Activated T-helper 2 cell treated with anti-CD3 and anti-CD28 coated beads, Interferon-gamma antibody, Interleukin-2, Interleukin-4, amounts not matched to agents 10 μg/mL and 5 μg/mL and 100 μg/mL, durations not matched to agents 14 hours and 24 hours and 36 hours (primary cell): ENCODE results near the gene BTG1. TPM values are rescaled to one million over a fixed set of nuclear protein-coding genes. Genes with fewer than 3 reads are reported as not detected.

Experiments
- DNase-seq: peaks from one replicate; pipeline ENCODE4 v3.0.0; 2021; ENCODE audit warnings: low spot score
- H3K27ac Mint-ChIP-seq: one replicate; pipeline ENCODE4 v1.8.0; 2021; ENCODE audit warnings: mixed read lengths
- H3K27me3 Mint-ChIP-seq: one replicate; pipeline ENCODE4 v1.8.0; 2021; ENCODE audit warnings: low read depth, mixed read lengths
- H3K36me3 Mint-ChIP-seq: one replicate; pipeline ENCODE4 v1.8.0; 2021; ENCODE audit warnings: low read depth, mixed read lengths
- H3K4me1 Mint-ChIP-seq: one replicate; pipeline ENCODE4 v1.8.0; 2021; ENCODE audit warnings: low read depth, mixed read lengths
- H3K4me3 Mint-ChIP-seq: one replicate; pipeline ENCODE4 v1.8.0; 2021; ENCODE audit warnings: low read depth, mild to moderate bottlenecking, moderate library complexity, mixed read lengths
- H3K9me3 Mint-ChIP-seq: one replicate; pipeline ENCODE4 v1.8.0; 2021; ENCODE audit warnings: mixed read lengths
- intact Hi-C: fragments of 100-400 bp; cut with micrococcal nuclease; formaldehyde crosslinking; loops from one replicate; pipeline ENCODE4 v1.15.1; 2023
- total RNA-seq: library from RNA; stranded (reverse); gene quantifications from 2 replicates; pipeline ENCODE4 v1.2.3, GENCODE V29; 2022

BTG1 gene
- total RNA-seq, 1 donor from 2014 or later, result 71.7 TPM

- no peaks in the 10 kb centered on the region for H3K27me3 Mint-ChIP-seq
Observed at GRCh38 chr12:92144631-92145480, 790 bp downstream of the BTG1 start.

GRCh38 chr12:92143686-92144630 is 1.7 kb downstream of the BTG1 start:
- intact Hi-C loops, result loop anchor here (1.0 to 10.0 kb wide), 9 partner anchors 9 to 762 kb away; no protein-coding TSS in a partner anchor
- Mint-ChIP-seq H3K4me3 (peak overlapping the region; percentile 98), H3K9me3 (no peaks in the 10 kb centered on the region), H3K27ac (peak overlapping the region; percentile 88), H3K27me3 (no peaks in the 10 kb centered on the region), H3K4me1 (peaks cover 44% of the 10 kb centered on the region), H3K36me3 (peaks cover 71% of the 10 kb centered on the region)
- DNase-seq, result peak; percentile 70

More at GRCh38 chr12:92144631-92145480, 790 bp downstream of the BTG1 start:
- intact Hi-C loops, result loop anchor here (1.0 to 10.0 kb wide), 12 partner anchors 10 to 782 kb away; partner anchors contain the start of gene EEA1
- H3K4me1 Mint-ChIP-seq, result peaks cover 44% of the 10 kb centered on the region
- peak; percentile 38 for DNase-seq
- H3K4me3 Mint-ChIP-seq, result peak overlapping the region; percentile 98
- no peaks in the 10 kb centered on the region for H3K9me3 Mint-ChIP-seq
- H3K36me3 Mint-ChIP-seq, result peaks cover 71% of the 10 kb centered on the region
- peak overlapping the region; percentile 88 for H3K27ac Mint-ChIP-seq

GRCh38 chr12:92143258-92143657 is 2.4 kb downstream of the BTG1 start:
- H3K36me3 Mint-ChIP-seq, result peaks cover 72% of the 10 kb centered on the region
- peaks cover 44% of the 10 kb centered on the region for H3K4me1 Mint-ChIP-seq
- H3K27ac Mint-ChIP-seq, result peak overlapping the region; percentile 88
- H3K9me3 Mint-ChIP-seq, result no peaks in the 10 kb centered on the region
- DNase-seq, result no peak
- H3K4me3 Mint-ChIP-seq, result peak overlapping the region; percentile 98
- H3K27me3 Mint-ChIP-seq, result no peaks in the 10 kb centered on the region
- intact Hi-C loops, result loop anchor here (5.0 to 10.0 kb wide), 3 partner anchors 332 to 566 kb away; no protein-coding TSS in a partner anchor

- H3K4me3 Mint-ChIP-seq, result peak overlapping the region; percentile 98
- no peaks in the 10 kb centered on the region for H3K9me3 Mint-ChIP-seq
- intact Hi-C loops, result loop anchor here (5.0 to 10.0 kb wide), 3 partner anchors 332 to 565 kb away; no protein-coding TSS in a partner anchor
- no peak for DNase-seq
- peak overlapping the region; percentile 71 for H3K27ac Mint-ChIP-seq
- peaks cover 78% of the 10 kb centered on the region for H3K36me3 Mint-ChIP-seq
- H3K4me1 Mint-ChIP-seq, result peaks cover 47% of the 10 kb centered on the region
- no peaks in the 10 kb centered on the region for H3K27me3 Mint-ChIP-seq
Observed at GRCh38 chr12:92142251-92142926, 3.3 kb downstream of the BTG1 start.

- Mint-ChIP-seq H3K4me1 (peaks cover 47% of the 10 kb centered on the region), H3K27me3 (no peaks in the 10 kb centered on the region), H3K36me3 (peaks cover 83% of the 10 kb centered on the region), H3K9me3 (no peaks in the 10 kb centered on the region), H3K27ac (peak overlapping the region; percentile 40), H3K4me3 (peak overlapping the region; percentile 98)
- DNase-seq, result no peak
- intact Hi-C loops, result loop anchor here (5.0 to 10.0 kb wide), 3 partner anchors 333 to 564 kb away; no protein-coding TSS in a partner anchor
Observed at GRCh38 chr12:92141591-92142121, 4.0 kb downstream of the BTG1 start.

GRCh38 chr12:92140896-92141536 is 4.6 kb downstream of the BTG1 start:
- no peaks in the 10 kb centered on the region for H3K9me3 Mint-ChIP-seq
- DNase-seq, result no peak
- peak overlapping the region; percentile 40 for H3K27ac Mint-ChIP-seq
- H3K4me3 Mint-ChIP-seq, result peak overlapping the region; percentile 98
- H3K27me3 Mint-ChIP-seq, result no peaks in the 10 kb centered on the region
- H3K4me1 Mint-ChIP-seq, result peaks cover 54% of the 10 kb centered on the region
- intact Hi-C loops, result loop anchor here (5.0 to 10.0 kb wide), 3 partner anchors 334 to 564 kb away; no protein-coding TSS in a partner anchor
- peaks cover 85% of the 10 kb centered on the region for H3K36me3 Mint-ChIP-seq

- no peaks in the 10 kb centered on the region for H3K9me3 Mint-ChIP-seq
- intact Hi-C loops, result loop anchor here (5.0 to 10.0 kb wide), 3 partner anchors 335 to 563 kb away; no protein-coding TSS in a partner anchor
- peak overlapping the region; percentile 14 for H3K27ac Mint-ChIP-seq
- no peak for DNase-seq
- H3K4me3 Mint-ChIP-seq, result peak overlapping the region; percentile 98
- H3K27me3 Mint-ChIP-seq, result no peaks in the 10 kb centered on the region
- H3K4me1 Mint-ChIP-seq, result peaks cover 59% of the 10 kb centered on the region
- peaks cover 90% of the 10 kb centered on the region for H3K36me3 Mint-ChIP-seq
Observed at GRCh38 chr12:92140156-92140555, 5.5 kb downstream of the BTG1 start.

- Mint-ChIP-seq H3K4me3 (peak overlapping the region; percentile 98), H3K4me1 (peaks cover 64% of the 10 kb centered on the region), H3K36me3 (peaks cover 94% of the 10 kb centered on the region), H3K27me3 (no peaks in the 10 kb centered on the region), H3K9me3 (no peaks in the 10 kb centered on the region), H3K27ac (peak overlapping the region; percentile 14)
- DNase-seq, result no peak
- intact Hi-C loops, result loop anchor here (5.0 to 10.0 kb wide), 5 partner anchors 72 to 562 kb away; no protein-coding TSS in a partner anchor
Observed at GRCh38 chr12:92139634-92140150, 6.0 kb downstream of the BTG1 start.

GRCh38 chr12:92138626-92139025 is 7.0 kb downstream of the BTG1 start:
- DNase-seq, result no peak
- Mint-ChIP-seq H3K27me3 (no peaks in the 10 kb centered on the region), H3K27ac (peak overlapping the region; percentile 87), H3K9me3 (no peaks in the 10 kb centered on the region), H3K4me1 (peaks cover 70% of the 10 kb centered on the region), H3K4me3 (peak overlapping the region; percentile 98), H3K36me3 (peaks cover 86% of the 10 kb centered on the region)
- intact Hi-C loops, result loop anchor here (5.0 kb wide), 2 partner anchors 71 to 326 kb away; no protein-coding TSS in a partner anchor

GRCh38 chr12:92138144-92138543 is 7.5 kb downstream of the BTG1 start:
- peak overlapping the region; percentile 87 for H3K27ac Mint-ChIP-seq
- H3K4me1 Mint-ChIP-seq, result peaks cover 74% of the 10 kb centered on the region
- H3K36me3 Mint-ChIP-seq, result peaks cover 81% of the 10 kb centered on the region
- no peaks in the 10 kb centered on the region for H3K27me3 Mint-ChIP-seq
- peak overlapping the region; percentile 98 for H3K4me3 Mint-ChIP-seq
- intact Hi-C loops, result loop anchor here (5.0 kb wide), 2 partner anchors 71 to 326 kb away; no protein-coding TSS in a partner anchor
- DNase-seq, result no peak
- no peaks in the 10 kb centered on the region for H3K9me3 Mint-ChIP-seq
